ENCODE data around the gene ACOX3.

DNA sequence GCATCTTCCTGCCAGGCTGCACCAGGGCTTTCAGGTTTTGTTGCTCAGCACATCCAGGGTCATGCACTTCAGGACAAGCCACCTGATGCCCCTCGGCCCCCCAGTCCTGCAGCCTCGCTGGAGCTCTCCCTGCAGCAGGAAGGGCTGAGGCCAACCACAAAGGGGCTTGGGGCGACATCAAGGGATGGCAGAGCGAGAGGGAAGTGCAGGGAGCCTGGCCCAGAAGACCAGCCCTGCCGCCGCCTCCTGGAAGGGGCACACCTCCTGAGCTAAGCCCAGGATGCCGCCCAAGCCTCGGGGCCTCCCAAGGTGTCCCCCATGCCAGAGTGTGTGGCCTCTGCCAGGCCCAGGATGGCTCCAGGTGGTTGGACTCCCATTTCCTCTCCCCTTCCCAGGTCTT is 37.2 kb upstream of the ACOX3 start:
- TF ChIP-seq POLR2AphosphoS5 (IDR thresholded peaks at IDR 0.05; ENCODE audit: low read depth, low read length) (no peak), EZH2phosphoT487 (IDR thresholded peaks at IDR 0.05; ENCODE audit: borderline replicate concordance, low read depth) (no peak)
- TF ChIP-seq, protein P1, sequence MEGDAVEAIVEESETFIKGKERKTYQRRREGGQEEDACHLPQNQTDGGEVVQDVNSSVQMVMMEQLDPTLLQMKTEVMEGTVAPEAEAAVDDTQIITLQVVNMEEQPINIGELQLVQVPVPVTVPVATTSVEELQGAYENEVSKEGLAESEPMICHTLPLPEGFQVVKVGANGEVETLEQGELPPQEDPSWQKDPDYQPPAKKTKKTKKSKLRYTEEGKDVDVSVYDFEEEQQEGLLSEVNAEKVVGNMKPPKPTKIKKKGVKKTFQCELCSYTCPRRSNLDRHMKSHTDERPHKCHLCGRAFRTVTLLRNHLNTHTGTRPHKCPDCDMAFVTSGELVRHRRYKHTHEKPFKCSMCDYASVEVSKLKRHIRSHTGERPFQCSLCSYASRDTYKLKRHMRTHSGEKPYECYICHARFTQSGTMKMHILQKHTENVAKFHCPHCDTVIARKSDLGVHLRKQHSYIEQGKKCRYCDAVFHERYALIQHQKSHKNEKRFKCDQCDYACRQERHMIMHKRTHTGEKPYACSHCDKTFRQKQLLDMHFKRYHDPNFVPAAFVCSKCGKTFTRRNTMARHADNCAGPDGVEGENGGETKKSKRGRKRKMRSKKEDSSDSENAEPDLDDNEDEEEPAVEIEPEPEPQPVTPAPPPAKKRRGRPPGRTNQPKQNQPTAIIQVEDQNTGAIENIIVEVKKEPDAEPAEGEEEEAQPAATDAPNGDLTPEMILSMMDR (IDR thresholded peaks at IDR 0.05), result no peak
